HL-60 (cell line): ENCODE data around the gene TSC1.

Experiments used
- CTCF ChIP-seq: IDR thresholded peaks from one replicate; pipeline ENCODE4 v1.5.1; 2011; ENCODE audit warnings: low read length, control low read depth, inconsistent platforms; ENCODE audit not compliant: insufficient read depth
- GABPA ChIP-seq: IDR thresholded peaks from 2 replicates; pipeline ENCODE4 v1.6.1; 2012; ENCODE audit warnings: low read depth
- POLR2AphosphoS5 ChIP-seq: IDR thresholded peaks from 2 replicates; pipeline ENCODE4 v1.6.1; 2012; ENCODE audit warnings: low read depth
- REST ChIP-seq: IDR thresholded peaks from 2 replicates; pipeline ENCODE4 v1.6.1; 2012; ENCODE audit warnings: low read depth; ENCODE audit not compliant: insufficient replicate concordance
- SPI1 ChIP-seq: IDR thresholded peaks from 2 replicates; pipeline ENCODE4 v1.6.1; 2012; ENCODE audit warnings: low read depth, mild to moderate bottlenecking, borderline replicate concordance

GRCh38 chr9:132857031-132857430, 87.4 kb downstream of the TSC1 start:
- no peak for TF ChIP-seq CTCF
- TF ChIP-seq SPI1 = no peak
- TF ChIP-seq POLR2AphosphoS5 = no peak
- no peak for TF ChIP-seq REST
- TF ChIP-seq GABPA = no peak
